Activated CD4-positive, CD25-positive, alpha-beta regulatory T cell (primary cell): ENCODE measurements around the gene LDB3.
"Not testable (repeated sequence)": the region's sequence is repeated elsewhere in the genome, so short reads cannot be mapped to it uniquely, and the experiment has no call there.

Experiments
- DNase-seq, 4 experiments: peaks; one replicate each; lab custom pipeline; 2025; lab: John Stamatoyannopoulos, UW

Gene LDB3

GRCh38 chr10:86734207-86734988 lies 66.1 kb downstream of the LDB3 start:
- DNase-seq = no peak

GRCh38 chr10:86735278-86735677 lies 67.0 kb downstream of the LDB3 start:
- not testable (repeated sequence) for DNase-seq

- no peak for DNase-seq
Measured at GRCh38 chr10:86742230-86742629, 73.9 kb downstream of the LDB3 start.

GRCh38 chr10:86744067-86744725 lies 75.9 kb downstream of the LDB3 start:
- no peak for DNase-seq

GRCh38 chr10:86747796-86748581 lies 79.7 kb downstream of the LDB3 start:
- no peak for DNase-seq

GRCh38 chr10:86749854-86750253 lies 81.5 kb downstream of the LDB3 start:
- DNase-seq = no peak

GRCh38 chr10:86751477-86751876 lies 83.2 kb downstream of the LDB3 start:
- no peak for DNase-seq

GRCh38 chr10:86752311-86752710 lies 84.0 kb downstream of the LDB3 start:
- no peak for DNase-seq

GRCh38 chr10:86753051-86753450 lies 84.7 kb downstream of the LDB3 start:
- no peak for DNase-seq

- no peak for DNase-seq
Measured at GRCh38 chr10:86753638-86754434, 85.5 kb downstream of the LDB3 start.

GRCh38 chr10:86755454-86755739 lies 87.1 kb downstream of the LDB3 start:
- DNase-seq = no peak

- DNase-seq = peak; percentile 71 to 76 (median 74)
Measured at GRCh38 chr10:86755740-86756510, 87.6 kb downstream of the LDB3 start.

GRCh38 chr10:86756511-86757112 lies 88.3 kb downstream of the LDB3 start, which contains the start of gene BMPR1A:
BMPR1A (plus strand) TSS chr10:86756619; CDS start chr10:86876019, 119,400 bp downstream.
- no peak for DNase-seq

- DNase-seq = no peak
Measured at GRCh38 chr10:86757113-86757972, 89.0 kb downstream of the LDB3 start.

GRCh38 chr10:86758189-86759072 lies 90.1 kb downstream of the LDB3 start:
- DNase-seq = no peak

- no peak for DNase-seq
Measured at GRCh38 chr10:86759073-86759672, 90.9 kb downstream of the LDB3 start.

- no peak for DNase-seq
Measured at GRCh38 chr10:86763404-86763803, 95.1 kb downstream of the LDB3 start.

- DNase-seq = no peak
Measured at GRCh38 chr10:86765548-86765947, 97.2 kb downstream of the LDB3 start.
